Activated CD8-positive, alpha-beta memory T cell treated with anti-CD3 and anti-CD28 coated beads, Interleukin-2, amount 50 U/mL, for 48 hours (primary cell): ENCODE measurements around the gene SPRYD3.

Experiments
- DNase-seq: peaks from one replicate; pipeline ENCODE4 v3.0.0-alpha.2; 2020

SPRYD3 gene

GRCh38 chr12:53062011-53062961, 16.9 kb downstream of the SPRYD3 start:
- DNase-seq = no peak

- DNase-seq = no peak
Measured at GRCh38 chr12:53061404-53062010, 17.7 kb downstream of the SPRYD3 start.

- DNase-seq = no peak
Measured at GRCh38 chr12:53060721-53061276, 18.4 kb downstream of the SPRYD3 start.

- DNase-seq = no peak
Measured at GRCh38 chr12:53060064-53060720, 19.0 kb downstream of the SPRYD3 start.

GRCh38 chr12:53059434-53060063, 19.6 kb downstream of the SPRYD3 start:
- no peak for DNase-seq

GRCh38 chr12:53058674-53059433, 20.3 kb downstream of the SPRYD3 start:
- no peak for DNase-seq

GRCh38 chr12:53057816-53058500, 21.2 kb downstream of the SPRYD3 start:
- DNase-seq = no peak

GRCh38 chr12:53056901-53057300, 22.3 kb downstream of the SPRYD3 start:
- DNase-seq = no peak

GRCh38 chr12:53056296-53056695, 22.9 kb downstream of the SPRYD3 start:
- DNase-seq = no peak

- DNase-seq = no peak
Measured at GRCh38 chr12:53055471-53056266, 23.5 kb downstream of the SPRYD3 start.

- DNase-seq = peak; percentile 97
Measured at GRCh38 chr12:53054112-53054878, 24.9 kb downstream of the SPRYD3 start.

GRCh38 chr12:53053218-53054111, 25.7 kb downstream of the SPRYD3 start:
- DNase-seq = peak; percentile 73

- DNase-seq = no peak
Measured at GRCh38 chr12:53052419-53053217, 26.6 kb downstream of the SPRYD3 start.

- no peak for DNase-seq
Measured at GRCh38 chr12:53051881-53052412, 27.2 kb downstream of the SPRYD3 start.

- no peak for DNase-seq
Measured at GRCh38 chr12:53051058-53051880, 27.9 kb downstream of the SPRYD3 start.

GRCh38 chr12:53050426-53051057, 28.6 kb downstream of the SPRYD3 start:
- peak; percentile 49 for DNase-seq
